Measurements from ENCODE around the gene NTMT1.
A peak's percentile ranks its signal among the peaks of the same experiment; 100 is the strongest.
"Not testable (repeated sequence)": the region's sequence is repeated elsewhere in the genome, so short reads cannot be mapped to it uniquely, and the experiment has no call there.

Gene NTMT1

GRCh38 chr9:129635099-129636065 is 9.4 kb downstream of the NTMT1 start:
- Histone ChIP-seq H3K9me3 (ENCODE audit: control insufficient read depth, insufficient read depth, low read length) (no peaks in the 10 kb centered on the region), H3K36me3 (ENCODE audit: control insufficient read depth, insufficient read depth, low read length) (peaks cover 54% of the 10 kb centered on the region), H3K9ac (ENCODE audit: low read depth, low read length) (no peak overlapping the region), H3K27me3 (ENCODE audit: control insufficient read depth, insufficient read depth, low read length) (no peaks in the 10 kb centered on the region), H3K4me3 (ENCODE audit: low read depth, low read length) (no peak overlapping the region), H3K4me1 (ENCODE audit: control insufficient read depth, insufficient read depth, low read length) (no peaks in the 10 kb centered on the region)

- peaks cover 54% of the 10 kb centered on the region for H3K36me3 ChIP-seq (ENCODE audit: control insufficient read depth, insufficient read depth, low read length)
- not testable (repeated sequence) for H3K4me3 ChIP-seq (ENCODE audit: low read depth, low read length)
Measured at GRCh38 chr9:129636343-129636742, 10.4 kb downstream of the NTMT1 start.

GRCh38 chr9:129637102-129637501 is 11.1 kb downstream of the NTMT1 start:
- Histone ChIP-seq H3K4me3 (ENCODE audit: low read depth, low read length) (no peak overlapping the region), H3K27me3 (ENCODE audit: control insufficient read depth, insufficient read depth, low read length) (no peaks in the 10 kb centered on the region), H3K4me1 (ENCODE audit: control insufficient read depth, insufficient read depth, low read length) (no peaks in the 10 kb centered on the region), H3K9ac (ENCODE audit: low read depth, low read length) (no peak overlapping the region), H3K36me3 (ENCODE audit: control insufficient read depth, insufficient read depth, low read length) (peaks cover 49% of the 10 kb centered on the region), H3K9me3 (ENCODE audit: control insufficient read depth, insufficient read depth, low read length) (no peaks in the 10 kb centered on the region)

More at GRCh38 chr9:129636343-129636742, 10.4 kb downstream of the NTMT1 start:
- not testable (repeated sequence) for H3K27me3 ChIP-seq (ENCODE audit: control insufficient read depth, insufficient read depth, low read length); H3K4me1 ChIP-seq (ENCODE audit: control insufficient read depth, insufficient read depth, low read length); H3K9ac ChIP-seq (ENCODE audit: low read depth, low read length); H3K9me3 ChIP-seq (ENCODE audit: control insufficient read depth, insufficient read depth, low read length)

- H3K9me3 ChIP-seq (ENCODE audit: control insufficient read depth, insufficient read depth, low read length), result no peaks in the 10 kb centered on the region
- no peaks in the 10 kb centered on the region for H3K27me3 ChIP-seq (ENCODE audit: control insufficient read depth, insufficient read depth, low read length)
- no peaks in the 10 kb centered on the region for H3K4me1 ChIP-seq (ENCODE audit: control insufficient read depth, insufficient read depth, low read length)
- peaks cover 44% of the 10 kb centered on the region for H3K36me3 ChIP-seq (ENCODE audit: control insufficient read depth, insufficient read depth, low read length)
- H3K9ac ChIP-seq (ENCODE audit: low read depth, low read length), result no peak overlapping the region
- H3K4me3 ChIP-seq (ENCODE audit: low read depth, low read length), result no peak overlapping the region
Measured at GRCh38 chr9:129637673-129638439, 11.9 kb downstream of the NTMT1 start.

- no peak overlapping the region for H3K4me3 ChIP-seq (ENCODE audit: low read depth, low read length)
- no peaks in the 10 kb centered on the region for H3K4me1 ChIP-seq (ENCODE audit: control insufficient read depth, insufficient read depth, low read length)
- H3K9ac ChIP-seq (ENCODE audit: low read depth, low read length), result no peak overlapping the region
- H3K36me3 ChIP-seq (ENCODE audit: control insufficient read depth, insufficient read depth, low read length), result peaks cover 39% of the 10 kb centered on the region
- H3K9me3 ChIP-seq (ENCODE audit: control insufficient read depth, insufficient read depth, low read length), result no peaks in the 10 kb centered on the region
- no peaks in the 10 kb centered on the region for H3K27me3 ChIP-seq (ENCODE audit: control insufficient read depth, insufficient read depth, low read length)
Measured at GRCh38 chr9:129639034-129639630, 13.2 kb downstream of the NTMT1 start.

GRCh38 chr9:129639756-129640085 is 13.8 kb downstream of the NTMT1 start:
- peaks cover 34% of the 10 kb centered on the region for H3K36me3 ChIP-seq (ENCODE audit: control insufficient read depth, insufficient read depth, low read length)
- H3K9ac ChIP-seq (ENCODE audit: low read depth, low read length), result no peak overlapping the region
- H3K4me3 ChIP-seq (ENCODE audit: low read depth, low read length), result no peak overlapping the region
- no peaks in the 10 kb centered on the region for H3K4me1 ChIP-seq (ENCODE audit: control insufficient read depth, insufficient read depth, low read length)
- no peaks in the 10 kb centered on the region for H3K9me3 ChIP-seq (ENCODE audit: control insufficient read depth, insufficient read depth, low read length)
- H3K27me3 ChIP-seq (ENCODE audit: control insufficient read depth, insufficient read depth, low read length), result no peaks in the 10 kb centered on the region

GRCh38 chr9:129640086-129640870 is 14.3 kb downstream of the NTMT1 start:
- no peaks in the 10 kb centered on the region for H3K9me3 ChIP-seq (ENCODE audit: control insufficient read depth, insufficient read depth, low read length)
- no peak overlapping the region for H3K9ac ChIP-seq (ENCODE audit: low read depth, low read length)
- H3K4me3 ChIP-seq (ENCODE audit: low read depth, low read length), result peak overlapping the region; percentile 86
- H3K4me1 ChIP-seq (ENCODE audit: control insufficient read depth, insufficient read depth, low read length), result no peaks in the 10 kb centered on the region
- H3K36me3 ChIP-seq (ENCODE audit: control insufficient read depth, insufficient read depth, low read length), result peaks cover 28% of the 10 kb centered on the region
- no peaks in the 10 kb centered on the region for H3K27me3 ChIP-seq (ENCODE audit: control insufficient read depth, insufficient read depth, low read length)

GRCh38 chr9:129640871-129641749 is 15.1 kb downstream of the NTMT1 start:
- Histone ChIP-seq H3K9ac (ENCODE audit: low read depth, low read length) (peak overlapping the region; percentile 87), H3K9me3 (ENCODE audit: control insufficient read depth, insufficient read depth, low read length) (no peaks in the 10 kb centered on the region), H3K4me1 (ENCODE audit: control insufficient read depth, insufficient read depth, low read length) (no peaks in the 10 kb centered on the region), H3K36me3 (ENCODE audit: control insufficient read depth, insufficient read depth, low read length) (peaks cover 22% of the 10 kb centered on the region), H3K27me3 (ENCODE audit: control insufficient read depth, insufficient read depth, low read length) (no peaks in the 10 kb centered on the region), H3K4me3 (ENCODE audit: low read depth, low read length) (peak overlapping the region; percentile 86)

GRCh38 chr9:129641750-129642585 is 16.0 kb downstream of the NTMT1 start, which contains the start of gene ASB6:
TSS of gene ASB6 (minus strand) at chr9:129642151. CDS start at chr9:129641999, 152 bp downstream.
- Histone ChIP-seq H3K36me3 (ENCODE audit: control insufficient read depth, insufficient read depth, low read length) (peaks cover 20% of the 10 kb centered on the region), H3K9me3 (ENCODE audit: control insufficient read depth, insufficient read depth, low read length) (no peaks in the 10 kb centered on the region), H3K4me3 (ENCODE audit: low read depth, low read length) (peak within 1 kb of the TSS; percentile 86), H3K9ac (ENCODE audit: low read depth, low read length) (peak within 1 kb of the TSS; percentile 87), H3K4me1 (ENCODE audit: control insufficient read depth, insufficient read depth, low read length) (no peaks in the 10 kb centered on the region), H3K27me3 (ENCODE audit: control insufficient read depth, insufficient read depth, low read length) (no peaks in the 10 kb centered on the region)

GRCh38 chr9:129643706-129644105 is 17.7 kb downstream of the NTMT1 start:
- Histone ChIP-seq H3K4me3 (ENCODE audit: low read depth, low read length) (no peak overlapping the region), H3K27me3 (ENCODE audit: control insufficient read depth, insufficient read depth, low read length) (no peaks in the 10 kb centered on the region), H3K36me3 (ENCODE audit: control insufficient read depth, insufficient read depth, low read length) (peaks cover 5% of the 10 kb centered on the region), H3K9me3 (ENCODE audit: control insufficient read depth, insufficient read depth, low read length) (no peaks in the 10 kb centered on the region), H3K9ac (ENCODE audit: low read depth, low read length) (no peak overlapping the region), H3K4me1 (ENCODE audit: control insufficient read depth, insufficient read depth, low read length) (no peaks in the 10 kb centered on the region)
